T-helper 9 cell (primary cell): ENCODE measurements around the gene ACADS.

Experiments
- DNase-seq: peaks from one replicate; pipeline ENCODE4 v3.0.0-alpha.2; 2020

The ACADS gene

DNA sequence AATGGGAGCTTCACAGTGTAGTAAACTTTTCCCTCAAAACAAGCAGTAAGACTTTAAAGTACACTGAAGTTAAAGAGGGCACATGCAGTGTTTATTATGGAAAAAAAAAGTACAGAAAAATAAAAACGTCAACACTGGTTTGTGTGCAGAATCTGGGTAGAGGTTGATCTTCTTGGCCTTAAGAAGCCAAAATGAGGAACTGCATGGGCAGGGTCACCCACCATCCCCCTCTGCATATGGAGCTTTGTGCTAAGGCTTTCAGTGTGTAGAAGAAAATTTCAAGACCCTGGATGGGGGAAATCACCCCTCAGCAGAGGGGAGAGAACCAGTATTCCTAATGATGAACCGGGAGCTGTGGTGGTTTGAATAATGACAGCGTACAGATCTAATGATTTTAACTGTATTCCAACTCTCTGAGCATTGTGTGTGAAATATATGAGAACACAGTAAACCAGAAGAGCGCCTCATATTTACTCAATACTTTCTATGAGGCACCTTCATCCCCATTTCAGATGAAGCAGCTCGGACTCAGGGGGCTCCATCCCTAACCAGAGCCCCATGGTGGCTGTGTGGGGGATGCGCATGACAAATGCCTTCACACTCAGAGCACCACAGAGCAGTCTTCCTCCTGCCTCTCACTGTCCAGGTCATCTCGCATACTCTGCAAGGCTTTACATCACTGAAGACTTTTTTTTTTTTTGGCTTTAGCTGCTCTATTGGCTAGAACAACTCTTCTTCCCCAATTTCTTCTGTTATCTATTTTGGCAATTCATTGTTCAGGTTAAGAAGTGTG lies 33.4 kb downstream of the ACADS start:
- DNase-seq, result no peak

DNA sequence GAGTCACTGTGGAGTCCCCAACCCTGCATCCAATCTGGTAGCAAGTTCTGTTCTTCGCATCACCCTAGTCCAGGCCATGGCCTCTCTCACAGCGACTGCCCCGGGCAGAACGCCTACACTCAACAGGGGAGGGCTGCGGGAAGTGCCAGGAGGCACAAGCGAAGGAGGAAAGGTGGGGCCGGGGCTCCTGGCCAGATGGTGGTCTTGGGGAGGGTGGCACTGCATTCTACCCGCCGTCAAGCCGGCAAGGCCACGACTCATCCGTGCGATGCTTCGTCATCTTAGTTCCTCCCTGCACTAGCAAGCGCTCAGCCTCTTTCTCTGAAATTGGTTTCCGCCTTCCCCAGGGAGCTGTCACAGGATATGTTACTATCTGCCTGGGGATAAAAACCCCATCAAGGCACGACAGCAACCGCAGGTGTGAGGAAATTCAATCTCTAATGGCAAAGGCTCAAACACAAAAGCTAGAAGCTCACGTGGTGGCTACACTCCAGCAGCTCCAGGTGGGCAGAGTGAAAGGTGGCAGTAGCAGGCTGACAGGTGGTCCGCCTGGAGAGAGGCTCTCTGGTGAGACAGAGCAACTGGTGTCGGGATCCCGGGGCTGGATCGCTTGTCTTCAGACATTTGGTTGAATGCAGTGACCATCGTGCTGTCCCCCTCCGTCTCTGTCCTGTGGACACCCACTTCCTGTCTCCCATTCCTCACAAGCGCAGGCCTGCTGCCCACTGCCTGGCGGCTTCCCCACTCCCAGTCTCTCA lies 34.1 kb downstream of the ACADS start:
- DNase-seq, result no peak

DNA sequence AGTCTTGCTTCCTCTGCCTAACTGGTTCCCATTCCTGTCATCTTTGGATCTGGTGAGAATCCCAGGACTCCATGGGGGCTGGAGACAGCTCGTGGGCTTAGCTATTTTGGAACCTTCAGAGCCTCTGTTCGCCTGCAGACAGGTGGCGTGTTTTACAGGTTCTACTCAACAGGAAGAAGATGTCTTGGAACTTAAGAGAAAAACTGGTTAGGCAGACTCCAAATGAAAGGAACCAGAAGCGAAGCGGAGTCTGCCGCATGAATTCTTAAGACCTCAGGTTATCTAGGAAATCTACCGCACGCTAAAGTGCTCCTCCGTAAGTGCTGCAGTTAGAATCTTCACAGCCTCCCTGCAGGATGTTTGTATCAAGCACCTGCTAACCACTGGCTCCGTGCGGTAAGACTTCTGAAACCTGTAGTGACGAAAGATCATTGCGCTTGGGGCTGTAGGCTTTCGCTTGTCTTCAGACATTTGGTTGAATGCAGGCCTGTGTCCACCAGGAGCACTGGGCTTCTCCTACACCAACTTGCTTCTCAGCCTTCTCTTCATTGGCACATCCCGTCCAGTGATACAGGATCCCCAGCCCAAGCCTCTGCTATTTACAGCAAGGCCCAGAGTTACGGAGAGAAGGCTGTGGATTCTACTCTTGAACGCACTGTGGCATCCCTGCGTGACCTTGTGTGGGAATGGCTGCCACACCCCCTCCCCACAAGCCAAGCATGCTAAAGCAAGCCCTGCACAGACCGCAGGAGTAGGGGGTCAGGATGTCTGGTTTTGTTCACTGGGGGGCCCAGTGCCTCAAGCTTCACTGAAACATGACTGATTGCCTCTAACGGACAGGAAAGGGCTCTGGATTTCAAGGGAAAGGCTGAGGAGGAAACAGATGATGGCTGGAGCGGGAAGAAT lies 35.0 kb downstream of the ACADS start:
- no peak for DNase-seq

DNA sequence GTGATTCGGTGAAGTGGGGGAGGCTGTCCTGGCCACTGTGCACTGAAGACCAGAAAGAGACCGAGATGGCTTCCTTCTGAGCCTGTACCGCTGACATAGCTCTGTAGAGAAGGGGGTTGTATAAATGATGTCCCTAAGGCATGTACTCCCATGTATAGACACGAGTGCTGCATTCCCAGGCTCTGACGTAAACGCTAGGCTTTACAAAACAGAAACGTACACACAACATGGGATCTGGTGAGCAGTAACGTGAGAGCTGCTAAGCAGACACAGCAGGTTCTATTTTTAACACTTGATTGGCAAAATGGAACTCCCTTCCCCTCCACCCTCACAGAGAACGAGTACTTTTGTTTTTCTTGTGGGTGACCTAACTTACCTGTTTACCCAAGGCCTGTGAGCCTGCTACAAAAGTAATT lies 35.9 kb downstream of the ACADS start:
- DNase-seq, result no peak

DNA sequence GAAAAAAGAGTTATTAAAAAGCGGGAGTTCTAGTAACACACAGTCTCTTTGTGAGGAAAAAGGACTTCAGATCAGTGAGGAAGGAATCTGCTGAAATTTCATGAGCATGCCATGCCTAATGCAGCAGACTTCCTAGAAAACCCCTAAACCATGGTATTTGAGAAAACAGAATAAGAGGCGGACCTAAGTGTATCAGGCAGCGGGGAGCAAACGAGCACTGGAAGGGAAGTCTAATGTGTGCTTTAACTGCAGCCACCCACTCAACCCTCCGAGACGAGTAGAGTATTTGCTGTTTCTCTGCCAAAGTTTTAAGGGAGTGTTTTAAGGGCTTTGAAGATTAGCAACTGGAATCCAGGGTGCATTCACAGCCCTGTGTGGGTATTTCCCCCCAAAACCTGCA lies 36.5 kb downstream of the ACADS start:
- no peak for DNase-seq

DNA sequence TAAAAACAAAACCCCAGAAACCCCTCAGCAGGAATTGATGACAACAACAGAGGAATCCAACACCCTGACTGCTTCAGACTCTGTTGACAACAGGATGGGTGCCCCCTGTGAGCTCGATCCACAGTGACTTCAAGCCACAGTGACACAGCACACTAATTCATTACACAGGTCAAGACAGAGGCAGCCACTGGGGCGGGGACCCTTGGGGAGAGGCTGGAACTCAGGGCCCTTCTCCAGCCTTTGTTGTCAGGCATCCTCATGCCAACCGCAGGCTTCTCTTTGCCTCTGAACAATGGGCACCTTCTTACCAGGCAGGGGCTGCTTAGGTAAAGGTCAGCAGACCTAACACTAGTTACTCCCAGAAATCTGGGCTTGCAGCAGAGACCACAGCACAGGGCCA lies 37.6 kb downstream of the ACADS start:
- DNase-seq, result no peak

DNA sequence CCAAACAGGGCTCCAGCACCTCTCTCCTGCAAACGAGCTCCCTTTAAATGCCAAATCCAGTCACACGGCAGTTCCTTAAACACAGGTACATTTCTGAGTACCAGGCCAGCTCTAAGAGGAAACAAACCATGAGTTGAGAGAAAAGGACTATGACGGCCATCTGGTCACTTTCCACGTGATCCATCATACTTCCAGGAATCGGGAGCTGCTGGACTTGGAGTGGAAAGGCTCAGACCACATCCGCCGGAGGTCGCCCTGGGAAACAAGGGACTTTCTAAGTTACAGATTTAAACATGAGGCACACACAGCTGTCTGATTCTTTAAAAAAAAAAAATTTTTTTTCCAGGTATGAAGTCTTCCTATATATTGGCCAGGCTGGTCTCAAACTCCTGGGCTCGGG lies 39.2 kb downstream of the ACADS start:
- no peak for DNase-seq

DNA sequence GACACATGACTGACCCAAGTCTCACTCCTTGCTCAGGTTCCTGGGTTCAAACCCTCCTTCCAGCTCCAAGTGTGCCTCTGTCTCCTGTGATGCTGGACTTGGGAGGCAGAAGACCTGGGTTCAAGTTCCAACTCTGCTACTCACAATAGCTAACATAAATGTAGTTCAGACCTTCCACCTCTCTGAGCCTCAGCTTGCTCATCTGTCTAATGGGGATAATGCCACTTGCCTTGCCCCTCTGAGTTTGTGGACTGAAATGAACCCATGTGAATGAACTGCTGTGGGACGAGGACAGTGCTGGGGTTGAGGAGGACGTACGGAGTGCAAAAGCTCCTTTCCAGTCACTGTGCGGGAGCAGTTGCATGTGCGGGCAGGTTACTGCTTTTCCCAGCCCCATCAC lies 40.9 kb downstream of the ACADS start:
- DNase-seq, result no peak

DNA sequence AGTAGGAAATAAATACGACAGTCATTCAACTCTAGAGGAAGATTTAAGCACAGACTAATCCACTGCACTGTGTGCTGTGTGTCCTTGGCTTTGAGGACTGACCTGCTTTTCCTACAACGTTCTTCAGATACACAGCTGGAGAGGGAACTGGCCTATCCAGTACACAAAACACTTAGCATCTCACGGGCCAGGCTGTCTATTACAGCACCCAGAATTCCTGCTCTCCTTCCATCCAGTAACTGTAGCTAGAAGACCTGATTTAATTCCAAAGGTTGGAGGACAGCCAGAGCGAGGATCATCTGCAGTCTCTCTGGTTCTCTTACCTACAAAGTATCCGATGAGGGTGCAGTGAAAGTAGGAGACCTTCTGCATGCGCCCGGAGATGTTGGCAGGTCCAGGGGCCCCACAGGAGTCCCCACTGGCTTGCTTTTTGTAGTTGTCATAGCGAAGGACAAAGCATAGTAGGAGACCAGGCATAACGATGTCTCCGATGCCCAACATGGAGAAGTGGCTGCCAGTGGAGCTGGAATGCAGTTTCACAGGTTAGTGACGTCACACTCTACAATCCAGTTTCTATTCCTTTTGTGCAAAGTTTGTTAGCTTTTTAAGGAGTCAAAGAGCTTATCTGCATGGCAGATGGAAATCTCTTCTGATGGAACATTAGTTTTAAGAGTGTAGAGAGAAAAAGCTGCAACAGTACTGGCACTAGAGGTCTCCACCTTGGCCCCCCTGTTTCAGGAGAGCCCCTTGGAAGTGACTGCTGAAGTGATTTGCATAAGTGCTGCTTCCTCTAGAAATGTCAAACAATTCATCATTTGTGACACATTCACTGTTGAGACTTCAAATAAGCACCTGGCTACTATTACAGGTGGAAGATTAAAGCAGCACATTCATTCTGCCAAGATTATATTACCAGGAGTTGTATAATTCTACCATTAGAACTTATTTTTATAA lies 41.7 kb downstream of the ACADS start:
- DNase-seq, result no peak

DNA sequence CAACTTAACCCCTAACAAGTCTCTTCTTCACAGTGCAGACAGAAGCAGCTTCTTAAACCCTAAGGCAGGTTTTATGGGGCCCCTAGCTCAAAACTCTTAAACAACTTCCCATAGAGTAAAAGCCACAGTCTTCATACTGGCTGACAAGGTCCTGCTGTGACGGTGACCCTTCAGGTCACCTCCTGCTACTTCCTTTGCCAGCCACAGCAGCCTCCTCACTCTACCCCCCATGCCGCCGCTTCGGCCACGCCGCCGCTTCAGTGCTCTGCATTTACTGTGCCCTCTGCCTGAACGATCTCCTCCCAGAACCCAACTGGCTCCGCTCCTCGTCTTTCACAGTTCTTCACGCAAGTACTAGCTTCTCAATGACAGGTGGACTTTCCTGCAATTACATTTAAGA lies 45.5 kb downstream of the ACADS start:
- no peak for DNase-seq

DNA sequence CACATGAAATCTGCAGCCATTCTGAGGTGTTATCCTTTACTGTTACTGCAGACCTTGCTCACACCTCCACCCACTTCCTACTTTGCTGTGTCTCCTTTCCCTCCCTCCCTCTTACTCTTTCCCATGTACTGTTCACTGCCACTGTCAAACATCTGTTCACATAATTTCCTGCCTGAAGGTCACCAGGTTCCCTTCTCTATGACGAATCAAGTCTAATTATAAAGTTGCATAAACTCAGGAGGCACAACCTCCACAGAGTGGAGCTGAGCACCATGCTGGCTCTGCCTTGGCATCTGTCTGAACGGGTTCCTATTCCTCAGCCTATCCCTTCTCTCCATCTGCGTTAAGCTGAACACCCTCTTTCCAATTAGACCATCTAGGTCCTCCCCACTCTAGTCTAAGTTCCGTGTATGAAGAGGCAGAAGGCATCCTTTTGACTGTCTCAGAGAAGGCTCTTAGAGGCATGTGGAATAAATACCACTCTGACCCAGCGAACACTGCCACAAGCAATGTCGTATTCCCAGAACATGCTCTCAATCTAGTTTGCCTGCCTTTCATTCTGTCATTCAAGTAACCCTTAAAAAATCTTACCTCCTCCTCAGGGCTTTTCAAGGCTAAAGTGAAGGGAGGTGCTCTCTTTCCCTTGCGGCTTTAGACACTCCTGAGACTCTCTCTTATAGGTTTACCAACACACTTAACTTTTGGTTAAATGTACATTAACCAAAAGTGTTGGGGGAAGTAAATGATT lies 48.7 kb downstream of the ACADS start:
- DNase-seq, result no peak

DNA sequence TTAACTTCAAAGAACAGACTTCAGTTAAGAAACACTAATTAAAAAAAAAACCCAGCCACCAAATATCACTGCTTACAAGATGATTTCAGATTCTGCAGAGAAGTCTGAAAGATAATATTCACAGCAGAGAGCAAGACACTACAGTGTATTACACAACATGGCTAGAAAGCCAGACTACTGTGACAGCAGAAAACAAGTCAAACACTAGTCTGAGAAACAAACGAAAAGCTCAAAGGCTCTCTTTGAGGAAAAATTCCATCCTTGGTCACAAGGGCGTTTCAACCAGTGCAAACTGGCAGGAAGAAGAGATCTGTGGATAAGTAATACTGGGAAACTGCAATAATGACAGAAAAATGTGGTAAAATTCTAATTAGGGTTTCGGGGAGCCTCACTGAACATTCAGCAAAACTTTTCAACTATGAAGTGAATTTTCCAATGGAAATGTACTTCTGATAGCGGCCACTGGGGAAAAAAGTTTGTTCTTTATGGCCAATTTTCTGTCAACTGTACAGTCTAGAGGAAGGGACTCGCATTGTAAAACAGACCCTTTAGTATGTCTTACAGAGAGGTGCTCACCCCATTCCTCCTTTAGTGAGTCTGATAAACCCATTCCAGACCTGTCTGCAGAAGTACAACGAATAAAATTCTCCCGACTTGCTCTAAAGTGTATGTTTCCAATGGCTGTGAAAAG lies 50.4 kb downstream of the ACADS start:
- DNase-seq, result no peak

DNA sequence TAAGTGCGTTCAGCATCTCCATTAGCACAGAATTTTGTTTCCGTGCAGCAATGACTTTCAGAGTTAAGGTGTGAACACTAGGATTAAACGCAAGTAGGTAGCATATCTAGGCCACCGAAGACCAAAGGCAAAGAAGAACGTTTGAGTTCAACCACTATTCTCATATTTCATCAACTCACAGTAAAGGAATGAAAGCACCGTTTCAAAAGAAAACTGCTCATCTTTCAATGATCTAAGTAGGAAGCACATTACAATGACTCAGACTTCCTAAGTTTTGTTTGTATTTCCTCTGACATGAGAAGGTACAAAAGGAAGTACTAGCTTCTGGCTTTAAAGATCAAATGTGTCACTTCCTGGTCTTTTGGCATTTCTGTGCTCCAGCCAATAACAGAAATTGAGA lies 57.6 kb downstream of the ACADS start:
- no peak for DNase-seq

DNA sequence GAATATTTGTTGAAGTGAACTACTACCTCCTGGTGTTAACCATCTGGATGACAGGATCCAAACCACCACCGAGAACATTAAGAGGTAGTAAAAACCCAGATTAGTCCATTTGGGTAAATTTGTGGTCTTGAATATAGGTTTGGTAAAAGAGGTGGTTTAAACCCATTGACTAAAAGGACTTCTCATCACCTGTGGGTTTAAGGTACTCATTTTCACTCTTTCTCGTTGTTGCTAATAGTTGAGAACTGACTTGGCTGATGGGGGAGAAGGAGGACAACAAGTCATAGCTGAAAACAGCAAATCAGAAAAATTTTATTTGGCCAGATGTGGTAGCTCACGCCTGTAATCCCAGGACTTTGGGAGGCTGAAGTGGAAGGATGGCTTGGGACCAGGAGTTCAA lies 59.2 kb downstream of the ACADS start:
- DNase-seq, result no peak

DNA sequence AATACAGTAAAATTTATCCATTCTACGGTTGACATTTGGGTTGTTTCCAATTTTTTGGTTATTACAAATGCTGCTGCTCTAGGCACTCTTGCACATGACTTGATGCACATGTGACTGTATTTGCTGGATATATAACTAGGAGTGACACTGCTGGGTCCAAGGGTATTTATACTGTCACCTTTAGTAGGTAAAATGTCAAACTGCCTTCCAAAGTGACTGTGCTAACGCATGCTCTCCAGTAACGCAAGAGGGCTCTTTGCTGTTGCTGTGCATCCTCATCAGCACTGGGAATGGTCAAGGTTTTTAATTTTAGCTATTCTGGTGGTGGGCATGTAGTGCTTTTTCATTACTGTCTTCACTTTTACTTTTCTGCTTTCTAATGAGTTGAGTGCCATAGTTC lies 62.3 kb downstream of the ACADS start:
- no peak for DNase-seq
